K562 (cell line): Measurements from ENCODE around the gene NBPF4. TPM values are rescaled to one million over a fixed set of nuclear protein-coding genes. Genes with fewer than 3 reads are reported as not detected.
A peak's percentile ranks its signal among the peaks of the same experiment; 100 is the strongest.
"Not testable (repeated sequence)": the region's sequence is repeated elsewhere in the genome, so short reads cannot be mapped to it uniquely, and the experiment has no call there.

Experiments used
- ATAC-seq: fragments of 200-7000 bp; cut with Tn5 transposase; 3 replicates; pipeline ENCODE4 v1.9.1; 2020; ENCODE audit warnings: moderate library complexity
- BruUV-seq: library from RNA; stranded (reverse); fragments of 400-500 nt; replicated peaks from 2 replicates; lab custom pipeline; 2021; lab: Mats Ljungman, UMichigan
- CTCF ChIA-PET: fragments of 300-600 bp; formaldehyde crosslinking; extraction: SDS; loops from one replicate; lab custom pipeline; 2021; ENCODE audit warnings: low intra/inter-chr PET ratio; lab: Yijun Ruan, JAX
- POLR2A ChIA-PET: fragments of 300-600, 350-650 bp; sonication (Branson Sonifier 250); formaldehyde crosslinking; extraction: SDS; loops from one replicate; lab custom pipeline; 2021; ENCODE audit warnings: antibody characterized with exemption, inconsistent platforms; lab: Yijun Ruan, JAX
- DNase-seq, 4 experiments: peaks; one replicate each; pipeline versions ENCODE4 v3.0.0 to v3.0.0-alpha.2; 2011 to 2018; ENCODE audit warnings: low spot score in 3 of 4, mixed read lengths in 3 of 4; ENCODE audit errors: extremely low read depth in 1 of 4
- FAIRE-seq: peaks from 2 replicates; lab custom pipeline; 2011; peaks lifted over from hg19 to GRCh38; lab: Jason Lieb, UNC
- H2AFZ ChIP-seq: 2 replicates; pipeline ENCODE4 v1.6.0; 2011; ENCODE audit warnings: low read depth, low read length, control low read depth, inconsistent platforms
- H3K27ac ChIP-seq: fragments of 200-600 bp; 3 replicates; pipeline ENCODE4 v1.8.0; 2011; ENCODE audit warnings: low read depth, mild to moderate bottlenecking, control low read depth, inconsistent platforms, low read length, moderate library complexity, mixed read lengths; ENCODE audit errors: extremely low read depth
- H3K27me3 ChIP-seq, 2 experiments: fragments of 300-600 bp in 1 of 2; 2 replicates in 1 of 2; 3 replicates in 1 of 2; pipeline versions ENCODE4 v1.6.0 to v1.8.0; 2011; ENCODE audit warnings: inconsistent platforms in 2 of 2, low read length in 2 of 2, mild to moderate bottlenecking in 1 of 2, mixed read lengths in 1 of 2, moderate library complexity in 1 of 2; ENCODE audit not compliant: control insufficient read depth in 2 of 2, insufficient read depth in 2 of 2
- H3K36me3 ChIP-seq: fragments of 300-600 bp; 3 replicates; pipeline ENCODE4 v1.8.0; 2011; ENCODE audit warnings: mild to moderate bottlenecking, low read length, inconsistent platforms; ENCODE audit not compliant: control insufficient read depth, insufficient read depth
- H3K4me1 ChIP-seq, 2 experiments: fragments of 200-600 bp in 1 of 2; replicated peaks in 1 of 2; 2 replicates in 1 of 2; 3 replicates in 1 of 2; pipeline versions ENCODE4 v1.5.1 to v1.8.0; 2011; ENCODE audit warnings: inconsistent platforms in 2 of 2, low read length in 2 of 2, mild to moderate bottlenecking in 1 of 2, mixed read lengths in 1 of 2, moderate library complexity in 1 of 2; ENCODE audit not compliant: control insufficient read depth in 2 of 2, insufficient read depth in 2 of 2
- H3K4me2 ChIP-seq: 2 replicates; pipeline ENCODE4 v1.6.1; 2011; ENCODE audit warnings: low read length, control low read depth, inconsistent platforms, mixed read lengths; ENCODE audit not compliant: insufficient read depth
- H3K4me3 ChIP-seq: fragments of 200-600 bp; sonication (generic), shearing (Covaris generic); 2 replicates; pipeline ENCODE4 v1.5.1; 2016; ENCODE audit warnings: control low read depth, inconsistent platforms
- H3K79me2 ChIP-seq: fragments of 200-600 bp; 3 replicates; pipeline ENCODE4 v1.8.0; 2011; ENCODE audit warnings: low read length, inconsistent platforms; ENCODE audit not compliant: control insufficient read depth, insufficient read depth
- H3K9ac ChIP-seq, 2 experiments: 2 replicates each; pipeline versions ENCODE4 v1.6.0 to v1.6.1; 2011; ENCODE audit warnings: low read depth in 2 of 2, low read length in 2 of 2, control low read depth in 1 of 2, inconsistent platforms in 1 of 2, mild to moderate bottlenecking in 1 of 2, mixed read lengths in 1 of 2; ENCODE audit not compliant: insufficient read depth in 1 of 2
- H3K9me1 ChIP-seq: one replicate; pipeline ENCODE4 v1.6.0; 2011; ENCODE audit warnings: inconsistent platforms, mild to moderate bottlenecking, low read length, moderate library complexity; ENCODE audit not compliant: control insufficient read depth, insufficient read depth
- H3K9me3 ChIP-seq: replicated peaks from 2 replicates; pipeline ENCODE4 v1.5.1; 2011; ENCODE audit warnings: low read depth, low read length, inconsistent platforms; ENCODE audit not compliant: control insufficient read depth, insufficient read depth
- H4K20me1 ChIP-seq: replicated peaks from 2 replicates; pipeline ENCODE4 v1.6.1; 2011; ENCODE audit warnings: low read length, inconsistent platforms, mixed read lengths; ENCODE audit not compliant: control insufficient read depth, insufficient read depth
- BCOR ChIP-seq: fragments of 450-650 bp; IDR thresholded peaks from 2 replicates; pipeline ENCODE4 v1.6.1; 2016
- KDM1A ChIP-seq, 2 experiments: fragments of 450-650 bp; IDR thresholded peaks; 2 replicates each; pipeline ENCODE4 v1.6.1; 2016; ENCODE audit warnings: mild to moderate bottlenecking in 2 of 2
- RBM25 ChIP-seq: fragments of 200-400 bp; formaldehyde crosslinking; IDR thresholded peaks from 2 replicates; pipeline ENCODE4 v1.6.1; 2018; ENCODE audit warnings: low read length, low read depth, moderate library complexity; ENCODE audit not compliant: severe bottlenecking
- ZNF146 ChIP-seq: IDR thresholded peaks from one replicate; pipeline ENCODE4 v1.6.1; 2018; ENCODE audit warnings: missing compliant biosample characterization; ENCODE audit not compliant: unreplicated experiment
- WGBS: fragments of 100-300 bp; shearing (Covaris generic); methylation state at CpG from one replicate; pipeline ENCODE4 v1.1.6; 2016; ENCODE audit warnings: low coverage, mixed read lengths; ENCODE audit not compliant: insufficient coverage; ENCODE audit errors: missing lambda C conversion rate; 5-methylcytosine and 5-hydroxymethylcytosine counted together
- in situ Hi-C: fragments of 300-500 bp; cut with MboI; formaldehyde crosslinking; loops from 4 replicates; pipeline ENCODE4 v1.15.0; 2018; ENCODE audit warnings: inconsistent platforms, mixed read lengths
- intact Hi-C: fragments of 100-400 bp; cut with micrococcal nuclease; formaldehyde crosslinking; loops from 2 replicates; pipeline ENCODE4 v1.14.2; 2022
- polyA plus RNA-seq, 8 experiments: library from polyadenylated mRNA; depleted of rRNA in 4 of 8; stranded (reverse) in 5 of 8; unstranded in 3 of 8; fragments of >200 nt; fragmentation: Nextera tagmentation in 2 of 8; fragmentation: Illumina TruSeq in 1 of 8; extraction: Ambion mirVana in 2 of 8; extraction: Trizol in 1 of 8; gene quantifications; 2 replicates each; pipeline versions ENCODE4 v1.2.1 to v1.2.3, GENCODE V29; 2011 to 2014; ENCODE audit warnings: inconsistent platforms in 1 of 8, missing spikeins in 1 of 8
- total RNA-seq, 7 experiments: library from RNA; depleted of rRNA in 6 of 7; stranded (reverse); fragments of >200 nt in 6 of 7; fragmentation: Illumina TruSeq in 2 of 7; extraction: Trizol in 2 of 7; gene quantifications; 2 replicates each; pipeline versions ENCODE4 v1.2.1 to v1.2.3, GENCODE V29; 2011 to 2021; ENCODE audit warnings: low replicate concordance in 1 of 7
- TF ChIP-seq, protein P1 (sequence below): fragments of 250-450 bp; sonication (Bioruptor Pico); IDR thresholded peaks from 2 replicates; pipeline ENCODE4 v1.4.0; 2020

The NBPF4 gene
- total and polyA plus RNA-seq, 9 of the 15 experiments (the other 6 are each of a cell fraction or from before 2014, with no cell fraction given), result 3.6 to 10.4 (median 5.9) TPM

DNA sequence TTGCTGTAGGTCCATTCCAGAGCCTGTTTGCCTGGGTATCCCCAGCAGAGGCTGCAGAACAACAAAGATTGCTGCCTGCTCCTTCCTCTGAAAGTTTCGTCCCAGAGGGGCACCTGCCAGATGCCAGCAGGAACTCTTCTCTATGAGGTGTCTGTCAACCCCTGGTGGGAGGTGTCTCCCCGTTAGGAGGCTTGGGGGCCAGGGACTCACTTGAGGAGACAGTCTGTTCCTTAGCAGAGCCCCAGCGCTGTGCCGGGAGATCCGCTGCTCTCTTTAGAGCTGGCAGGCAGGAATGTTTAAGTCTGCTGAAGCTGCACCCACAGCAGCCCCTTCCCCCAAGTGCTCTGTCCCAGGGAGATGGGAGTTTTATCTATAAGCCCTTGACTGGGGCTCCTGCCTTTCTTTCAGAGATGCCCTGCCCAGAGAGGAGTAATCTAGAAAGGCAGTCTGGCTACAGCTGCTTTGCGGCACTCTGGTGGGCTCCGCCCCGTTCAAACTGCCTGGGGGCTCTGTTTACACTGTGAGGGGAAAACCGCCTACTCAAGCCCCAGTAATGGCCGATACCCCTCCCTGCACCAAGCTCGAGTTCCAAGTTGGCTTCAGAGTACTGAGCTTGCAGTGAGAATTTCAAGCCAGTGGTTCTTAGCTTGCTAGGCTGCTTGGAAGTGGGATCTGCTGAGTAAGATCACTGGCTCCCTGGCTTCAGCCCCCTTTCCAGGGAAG lies 35.0 kb downstream of the NBPF4 start (continued):
- TF ChIP-seq, protein P1, sequence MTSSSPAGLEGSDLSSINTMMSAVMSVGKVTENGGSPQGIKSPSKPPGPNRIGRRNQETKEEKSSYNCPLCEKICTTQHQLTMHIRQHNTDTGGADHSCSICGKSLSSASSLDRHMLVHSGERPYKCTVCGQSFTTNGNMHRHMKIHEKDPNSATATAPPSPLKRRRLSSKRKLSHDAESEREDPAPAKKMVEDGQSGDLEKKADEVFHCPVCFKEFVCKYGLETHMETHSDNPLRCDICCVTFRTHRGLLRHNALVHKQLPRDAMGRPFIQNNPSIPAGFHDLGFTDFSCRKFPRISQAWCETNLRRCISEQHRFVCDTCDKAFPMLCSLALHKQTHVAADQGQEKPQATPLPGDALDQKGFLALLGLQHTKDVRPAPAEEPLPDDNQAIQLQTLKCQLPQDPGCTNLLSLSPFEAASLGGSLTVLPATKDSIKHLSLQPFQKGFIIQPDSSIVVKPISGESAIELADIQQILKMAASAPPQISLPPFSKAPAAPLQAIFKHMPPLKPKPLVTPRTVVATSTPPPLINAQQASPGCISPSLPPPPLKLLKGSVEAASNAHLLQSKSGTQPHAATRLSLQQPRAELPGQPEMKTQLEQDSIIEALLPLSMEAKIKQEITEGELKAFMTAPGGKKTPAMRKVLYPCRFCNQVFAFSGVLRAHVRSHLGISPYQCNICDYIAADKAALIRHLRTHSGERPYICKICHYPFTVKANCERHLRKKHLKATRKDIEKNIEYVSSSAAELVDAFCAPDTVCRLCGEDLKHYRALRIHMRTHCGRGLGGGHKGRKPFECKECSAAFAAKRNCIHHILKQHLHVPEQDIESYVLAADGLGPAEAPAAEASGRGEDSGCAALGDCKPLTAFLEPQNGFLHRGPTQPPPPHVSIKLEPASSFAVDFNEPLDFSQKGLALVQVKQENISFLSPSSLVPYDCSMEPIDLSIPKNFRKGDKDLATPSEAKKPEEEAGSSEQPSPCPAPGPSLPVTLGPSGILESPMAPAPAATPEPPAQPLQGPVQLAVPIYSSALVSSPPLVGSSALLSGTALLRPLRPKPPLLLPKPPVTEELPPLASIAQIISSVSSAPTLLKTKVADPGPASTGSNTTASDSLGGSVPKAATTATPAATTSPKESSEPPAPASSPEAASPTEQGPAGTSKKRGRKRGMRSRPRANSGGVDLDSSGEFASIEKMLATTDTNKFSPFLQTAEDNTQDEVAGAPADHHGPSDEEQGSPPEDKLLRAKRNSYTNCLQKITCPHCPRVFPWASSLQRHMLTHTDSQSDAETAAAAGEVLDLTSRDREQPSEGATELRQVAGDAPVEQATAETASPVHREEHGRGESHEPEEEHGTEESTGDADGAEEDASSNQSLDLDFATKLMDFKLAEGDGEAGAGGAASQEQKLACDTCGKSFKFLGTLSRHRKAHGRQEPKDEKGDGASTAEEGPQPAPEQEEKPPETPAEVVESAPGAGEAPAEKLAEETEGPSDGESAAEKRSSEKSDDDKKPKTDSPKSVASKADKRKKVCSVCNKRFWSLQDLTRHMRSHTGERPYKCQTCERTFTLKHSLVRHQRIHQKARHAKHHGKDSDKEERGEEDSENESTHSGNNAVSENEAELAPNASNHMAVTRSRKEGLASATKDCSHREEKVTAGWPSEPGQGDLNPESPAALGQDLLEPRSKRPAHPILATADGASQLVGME (CRISPR knock-in tag), result no peak

DNA sequence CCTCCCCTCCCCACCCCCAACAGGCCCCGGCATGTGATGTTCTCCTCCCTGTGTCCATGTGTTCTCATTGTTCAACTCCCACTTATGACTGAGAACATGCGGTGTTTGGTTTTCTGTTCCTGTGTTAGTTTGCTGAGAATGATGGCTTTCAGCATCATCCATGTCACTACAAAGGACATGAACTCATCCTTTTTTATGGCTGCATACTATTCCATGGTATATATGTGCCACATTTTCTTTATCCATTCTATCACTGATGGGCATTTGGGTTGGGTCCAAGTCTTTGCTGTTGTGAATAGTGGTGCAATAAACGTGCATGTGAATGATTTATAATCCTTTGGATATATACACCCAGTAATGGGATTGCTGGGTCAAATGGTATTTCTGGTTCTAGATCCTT lies 40.3 kb downstream of the NBPF4 start:
- CTCF ChIA-PET, DNase-seq, intact Hi-C loops, H3K27me3 ChIP-seq, H3K36me3 ChIP-seq, FAIRE-seq, H3K27ac ChIP-seq, H3K9me3 ChIP-seq, H3K9ac ChIP-seq, H3K4me2 ChIP-seq, POLR2A ChIA-PET, H4K20me1 ChIP-seq, BruUV-seq, H3K9me1 ChIP-seq, H3K4me3 ChIP-seq, H2AFZ ChIP-seq, ATAC-seq: not testable (repeated sequence)
- Histone ChIP-seq H3K79me2 (peaks cover 14% of the 10 kb centered on the region), H3K4me1 (peaks cover 5 to 11% of the 10 kb centered on the region in 2 experiments; a peak in 4 of 5 replicates)
- TF ChIP-seq RBM25 (peak; percentile 35), KDM1A (IDR thresholded peaks at IDR 0.05) (peak; percentile 43 to 44; a peak in 1 of 4 replicates), BCOR (peak; percentile 69; the same call in 1 of the 2 replicates), ZNF146 (peak; percentile 94)
- WGBS, result 28% methylated on average over 2 of the region's 3 CpGs
- in situ Hi-C loops, result loop anchor here (25.0 kb wide), 1 partner anchor 259 kb away; the partner anchor contains the start of gene NBPF6
